Hindlimb muscle (tissue), 1 donor: ENCODE measurements around the gene RPH3AL. TPM values are rescaled to one million over a fixed set of nuclear protein-coding genes. Genes with fewer than 3 reads are reported as not detected.
A peak's percentile ranks its signal among the peaks of the same experiment; 100 is the strongest.
"Not testable (repeated sequence)": the region's sequence is repeated elsewhere in the genome, so short reads cannot be mapped to it uniquely, and the experiment has no call there.

Source experiments
- DNase-seq: peaks from one replicate; pipeline ENCODE4 v3.0.0-alpha.2; 2013
- polyA plus RNA-seq: library from polyadenylated mRNA; unstranded; fragments of 120-200 nt; gene quantifications from one replicate; pipeline ENCODE4 v1.2.1, GENCODE V29; 2013; ENCODE audit not compliant: insufficient read length

The RPH3AL gene
- polyA plus RNA-seq, 1 donor = 5.9 TPM

DNA sequence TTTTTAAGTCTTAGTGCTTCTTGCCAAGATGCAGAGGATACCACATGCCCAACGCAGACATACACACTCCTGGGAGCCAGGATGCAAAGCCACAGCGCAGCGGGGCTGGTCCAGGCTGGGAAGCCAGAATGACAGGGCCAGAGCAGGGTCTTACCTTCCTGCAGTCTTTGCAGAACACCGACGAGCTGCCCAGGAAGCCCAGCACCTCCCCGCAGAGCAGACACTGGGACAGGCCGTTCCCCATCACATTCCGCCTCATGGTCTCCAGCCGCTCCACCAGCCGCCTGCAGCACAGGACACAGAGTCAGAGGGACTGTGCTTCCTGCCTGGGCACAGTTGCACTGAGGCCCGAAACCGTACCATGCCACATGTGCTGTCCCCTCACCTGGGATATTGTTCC is 33.3 kb downstream of the RPH3AL start:
- DNase-seq = no peak

GRCh38 chr17:317070-317469 is 35.5 kb downstream of the RPH3AL start:
- not testable (repeated sequence) for DNase-seq

GRCh38 chr17:315399-315798 is 37.2 kb downstream of the RPH3AL start:
- DNase-seq = not testable (repeated sequence)

GRCh38 chr17:314614-314944 is 38.0 kb downstream of the RPH3AL start:
- not testable (repeated sequence) for DNase-seq

- no peak for DNase-seq
Measured at GRCh38 chr17:313911-314613, 38.5 kb downstream of the RPH3AL start.

- DNase-seq = no peak
Measured at GRCh38 chr17:313231-313630, 39.4 kb downstream of the RPH3AL start.

DNA sequence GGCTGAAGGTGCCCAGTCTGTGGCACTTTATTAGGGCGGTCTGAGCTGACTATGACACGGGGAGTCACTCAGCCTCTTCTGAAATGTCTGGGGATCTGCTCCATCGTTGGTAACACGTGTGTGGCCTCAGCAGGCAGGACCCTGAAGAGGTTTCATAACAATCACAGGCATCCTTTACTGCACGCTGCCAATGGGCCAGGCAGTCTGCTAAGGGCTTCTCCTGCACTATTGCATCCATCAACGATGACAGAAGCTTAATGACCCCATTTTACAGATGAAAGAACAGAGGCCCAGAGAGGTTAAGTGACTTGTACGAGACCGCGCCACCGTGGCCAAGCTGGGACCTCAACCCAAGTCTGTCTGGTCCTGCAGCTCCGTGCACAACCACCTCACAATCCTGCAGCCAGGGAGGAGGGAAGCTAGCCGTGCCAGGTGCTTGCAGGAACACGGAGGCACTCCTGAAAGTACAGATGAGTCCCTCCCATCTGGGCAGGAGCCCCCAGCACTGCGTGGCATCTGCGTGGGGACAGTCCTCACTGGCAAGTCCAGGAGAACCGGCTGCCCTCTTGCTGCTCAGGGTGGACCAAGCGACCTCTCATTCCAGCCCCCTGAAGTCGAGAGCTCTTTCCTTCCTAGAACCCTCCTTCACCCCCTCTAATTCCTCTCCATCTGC is 40.0 kb downstream of the RPH3AL start:
- DNase-seq = no peak

GRCh38 chr17:311119-311782 is 41.4 kb downstream of the RPH3AL start:
- no peak for DNase-seq

DNA sequence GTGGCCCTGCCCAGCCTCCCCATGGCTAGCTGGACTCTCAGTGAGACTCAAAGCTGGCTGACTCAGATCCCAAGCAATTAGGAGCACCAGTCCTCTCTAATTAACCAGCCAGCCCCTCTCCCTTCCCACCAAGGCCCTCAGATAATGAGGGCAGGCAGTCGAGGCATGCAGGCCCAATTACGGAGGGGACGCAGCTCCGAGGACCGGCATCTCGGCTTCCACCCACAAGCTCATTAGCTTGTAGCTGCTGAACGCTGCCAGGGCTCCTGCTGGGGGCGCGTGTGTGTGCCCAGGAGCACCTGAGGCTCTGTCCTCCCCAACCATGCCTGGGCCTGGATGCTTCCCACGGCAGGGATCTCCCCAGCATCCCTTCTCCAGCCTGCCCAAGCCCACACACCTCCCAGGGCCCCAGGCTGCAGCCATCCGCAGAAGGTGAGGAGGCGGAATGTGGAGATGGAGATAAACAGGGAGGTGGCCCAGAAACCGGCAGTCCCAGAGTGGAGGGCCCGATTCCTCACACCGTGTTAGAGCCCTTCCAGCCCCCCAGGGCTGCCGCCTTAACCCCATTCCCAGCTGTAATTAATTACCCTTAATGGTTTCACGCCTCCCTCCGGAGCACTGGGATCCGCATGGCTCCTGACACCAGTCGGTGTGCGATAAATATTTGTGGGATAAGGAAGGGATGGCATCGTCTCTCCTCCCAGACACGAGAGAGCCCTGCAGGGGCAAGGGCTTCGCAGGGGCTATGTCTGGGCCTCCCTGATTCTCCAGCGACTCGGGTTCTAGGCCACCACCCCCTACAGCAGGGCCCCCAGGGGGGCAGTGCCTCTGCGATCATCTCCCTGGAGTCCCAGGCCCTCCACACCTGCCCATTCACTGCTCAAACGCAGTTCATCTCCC is 42.2 kb downstream of the RPH3AL start:
- no peak for DNase-seq

DNA sequence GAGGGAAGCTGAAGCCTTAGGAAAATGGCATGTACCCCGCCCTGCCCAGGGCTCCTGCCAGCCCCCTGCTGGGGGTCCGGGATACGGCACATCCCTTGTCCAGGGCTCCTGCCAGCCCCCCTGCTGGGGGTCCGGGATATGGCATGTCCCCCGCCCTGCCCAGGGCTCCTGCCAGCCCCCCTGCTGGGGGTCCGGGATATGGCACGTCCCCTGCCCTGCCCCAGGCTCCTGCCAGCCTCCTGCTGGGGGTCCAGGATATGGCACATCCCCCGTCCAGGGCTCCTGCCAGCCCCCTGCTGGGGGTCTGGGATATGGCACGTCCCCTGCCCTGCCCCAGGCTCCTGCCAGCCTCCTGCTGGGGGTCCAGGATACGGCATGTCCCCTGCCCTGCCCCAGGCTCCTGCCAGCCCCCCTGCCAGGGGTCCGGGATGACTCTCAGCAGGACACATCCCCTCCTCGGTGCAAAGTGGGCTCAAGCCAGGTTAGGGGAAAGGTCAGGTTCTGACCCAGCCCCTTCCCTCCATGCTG is 43.2 kb downstream of the RPH3AL start:
- no peak for DNase-seq

DNA sequence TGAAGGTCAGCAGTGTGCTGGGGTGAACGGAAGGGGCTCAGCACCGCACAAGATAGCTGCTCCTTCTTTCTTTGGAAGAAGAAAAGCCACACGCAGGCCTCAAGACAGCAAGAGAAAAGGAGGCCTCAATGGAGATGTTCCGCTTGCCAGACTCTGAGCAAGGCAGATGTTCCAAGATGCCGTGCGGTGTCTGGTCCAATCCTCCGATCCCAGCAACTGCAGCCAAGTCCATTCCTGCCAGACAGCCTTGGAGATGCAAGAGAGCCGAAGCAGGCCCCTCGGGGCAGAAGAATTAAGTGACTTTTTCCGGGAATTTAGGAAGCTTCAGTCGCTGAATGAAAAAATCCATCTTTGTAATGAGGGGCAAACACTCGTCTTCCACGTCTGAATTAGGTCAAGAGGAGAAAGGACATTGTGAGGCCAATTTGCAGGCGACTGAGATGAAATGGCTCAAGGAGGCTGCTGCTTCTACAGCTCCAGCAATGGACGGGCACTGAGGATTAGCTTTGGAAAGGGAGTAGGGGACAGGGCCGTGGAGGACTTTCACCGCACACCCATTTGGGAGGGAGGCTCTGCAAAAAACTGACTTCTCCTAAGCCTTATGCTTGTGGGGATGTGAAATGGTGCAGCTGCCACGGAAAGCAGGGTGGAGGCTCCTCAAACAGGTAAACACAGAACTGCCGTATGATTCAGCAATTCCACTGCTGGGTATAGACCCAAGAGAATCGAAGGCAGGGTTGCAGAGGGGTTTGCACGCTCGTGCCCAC is 44.7 kb downstream of the RPH3AL start:
- DNase-seq = peak; percentile 79

DNA sequence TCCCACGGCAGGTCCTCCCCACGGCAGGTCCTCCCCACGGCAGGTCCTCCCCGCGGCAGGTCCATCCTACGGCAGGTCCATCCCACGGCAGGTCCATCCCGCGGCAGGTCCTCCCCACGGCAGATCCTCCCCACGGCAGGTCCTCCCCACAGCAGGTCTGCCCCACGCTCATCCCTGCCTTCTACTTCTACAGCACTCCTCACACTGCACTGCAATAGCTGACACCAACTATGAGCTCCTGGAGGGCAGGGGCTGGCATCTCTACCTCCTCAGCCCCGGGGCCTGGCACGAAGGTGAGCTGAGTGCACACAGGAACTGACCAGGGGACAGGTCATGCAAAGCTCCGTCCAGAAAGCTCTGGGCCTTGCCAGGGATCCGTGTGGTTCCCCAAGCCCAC is 45.3 kb downstream of the RPH3AL start:
- no peak for DNase-seq

- DNase-seq = no peak
Measured at GRCh38 chr17:306536-307294, 45.9 kb downstream of the RPH3AL start.

- DNase-seq = no peak
Measured at GRCh38 chr17:306116-306515, 46.5 kb downstream of the RPH3AL start.

- no peak for DNase-seq
Measured at GRCh38 chr17:305090-305976, 47.3 kb downstream of the RPH3AL start.

GRCh38 chr17:304461-304860 is 48.1 kb downstream of the RPH3AL start:
- peak; percentile 69 for DNase-seq

DNA sequence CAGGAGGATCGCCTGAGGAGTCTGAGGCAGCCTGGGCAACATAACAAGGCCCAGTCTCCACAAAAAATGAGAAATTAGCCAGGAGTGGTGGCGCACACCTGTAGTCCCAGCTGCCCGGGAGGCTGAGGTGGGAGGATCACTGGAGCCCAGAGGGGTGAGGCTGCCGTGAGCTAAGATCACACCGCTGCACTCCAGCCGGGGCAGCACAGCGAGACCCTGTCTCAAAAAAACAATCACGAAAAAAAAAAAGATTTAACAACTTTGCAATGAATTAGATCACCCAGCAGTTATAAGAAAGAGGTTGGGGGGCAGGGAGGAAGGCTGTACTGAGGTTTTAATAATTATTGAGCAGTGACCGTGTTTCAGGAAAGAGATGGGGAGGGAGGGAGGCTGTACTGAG is 49.4 kb downstream of the RPH3AL start:
- DNase-seq = no peak

DNA sequence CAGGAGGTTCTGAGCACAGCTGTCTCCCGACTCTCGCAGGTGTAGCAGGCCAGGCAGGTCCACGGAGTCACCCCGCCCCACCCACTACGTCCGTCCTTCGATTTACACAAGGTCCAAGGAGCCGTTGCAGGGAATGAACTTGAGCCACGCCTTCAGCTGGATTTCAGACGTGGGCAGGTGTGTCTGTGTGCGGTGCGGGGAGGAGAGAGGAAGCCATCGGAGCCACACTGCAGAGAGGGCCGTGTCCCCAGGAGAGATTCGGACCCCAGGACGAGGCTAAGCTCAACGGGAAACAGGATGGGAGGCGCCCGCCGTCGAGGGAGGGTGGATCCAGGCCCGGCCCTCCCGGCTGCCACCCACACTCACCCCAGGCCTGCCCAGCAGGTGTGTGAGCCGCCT is 50.3 kb downstream of the RPH3AL start:
- no peak for DNase-seq

DNA sequence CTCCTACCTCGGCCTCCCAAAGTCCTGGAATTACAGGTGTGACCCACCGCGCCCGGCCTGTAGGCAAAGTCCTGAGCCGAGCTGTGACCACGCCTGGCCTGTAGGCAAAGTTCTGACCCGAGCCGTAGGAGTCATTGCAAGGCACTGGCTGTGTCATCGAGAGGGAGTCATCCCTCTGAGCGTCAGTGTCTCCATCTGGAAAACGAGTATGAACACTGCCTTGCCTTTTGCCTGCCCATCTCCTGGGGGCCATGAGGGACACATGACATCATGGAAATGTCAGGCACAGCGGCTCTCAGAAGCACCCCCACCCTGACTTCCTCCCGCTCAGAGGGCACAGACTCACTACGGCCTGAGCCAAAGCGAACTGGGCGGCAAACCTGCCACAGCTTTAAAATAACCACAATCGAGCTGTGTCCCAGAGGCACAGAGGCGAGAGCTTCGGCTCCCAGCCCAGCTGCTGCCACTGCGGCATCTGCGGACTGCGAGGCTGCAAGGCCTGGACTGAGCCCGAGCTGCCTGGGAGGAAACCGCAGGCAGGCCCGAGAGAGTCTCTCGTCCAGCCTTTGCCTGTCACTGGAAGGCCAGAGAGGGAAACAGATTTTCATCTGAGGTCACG is 50.8 kb downstream of the RPH3AL start:
- peak; percentile 59 for DNase-seq

DNA sequence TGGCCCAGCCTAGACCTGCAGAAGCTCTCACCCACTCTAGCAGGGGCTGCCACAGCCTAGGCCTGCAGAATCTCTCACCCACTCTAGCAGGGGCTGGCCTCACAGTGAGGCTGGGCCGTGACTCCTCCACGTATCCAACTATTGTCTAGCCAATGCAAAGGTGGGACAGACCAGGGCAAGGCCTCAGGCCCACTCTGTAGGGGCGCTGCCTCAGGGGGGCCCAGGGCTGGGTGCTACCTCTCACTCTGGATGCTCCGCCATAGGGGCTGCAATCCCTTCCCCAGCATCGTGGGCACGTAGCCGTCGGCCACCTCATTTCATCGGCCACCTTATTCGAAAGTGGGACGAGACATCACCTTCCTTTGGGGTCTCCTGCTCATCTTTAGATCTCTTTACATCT is 51.7 kb downstream of the RPH3AL start:
- no peak for DNase-seq
